ENCODE data around the gene CYTH4.

GRCh38 chr22:37254867-37255233, 27.5 kb upstream of the CYTH4 start:
- TF ChIP-seq CTCF (conservative IDR thresholded peaks at IDR 0.05; ENCODE audit: low read depth in 2 of 2) (no peak), EZH2 (IDR thresholded peaks at IDR 0.05; ENCODE audit: low read depth, unreplicated experiment) (no peak), JUNB (IDR thresholded peaks at IDR 0.05; ENCODE audit: unreplicated experiment) (no peak), REST (IDR thresholded peaks at IDR 0.05; ENCODE audit: unreplicated experiment) (no peak), POLR2AphosphoS5 (IDR thresholded peaks at IDR 0.05; ENCODE audit: low read depth) (no peak), ZNF114 (CRISPR knock-in tag; IDR thresholded peaks at IDR 0.05) (no peak), EZH2phosphoT487 (IDR thresholded peaks at IDR 0.05; ENCODE audit: unreplicated experiment) (no peak), STAT1 (IDR thresholded peaks at IDR 0.05; ENCODE audit: unreplicated experiment) (no peak), CREB1 (CRISPR knock-in tag; IDR thresholded peaks at IDR 0.05; ENCODE audit: low read depth) (no peak), ETS1 (IDR thresholded peaks at IDR 0.05) (no peak), ZNF331 (CRISPR knock-in tag; IDR thresholded peaks at IDR 0.05; ENCODE audit: low read depth) (no peak), ZNF462 (CRISPR knock-in tag; IDR thresholded peaks at IDR 0.05) (no peak), NANOG (IDR thresholded peaks at IDR 0.05; ENCODE audit: borderline replicate concordance) (no peak)

All from GM23338 (cell line).